ENCODE results near the gene RFX2. TPM values are rescaled to one million over a fixed set of nuclear protein-coding genes. Genes with fewer than 3 reads are reported as not detected.

The RFX2 gene
- total RNA-seq, 1 donor from 2014 or later, result 2.3 TPM

- ATAC-seq, result no peak
- DNase-seq (ENCODE audit: low spot score), result peak; percentile 42
These were observed 48.0 kb downstream of the RFX2 start for GRCh38 chr19:6062274-6062673.

- DNase-seq (ENCODE audit: low spot score) (peak; percentile 38), ATAC-seq (no peak)
These were observed 48.7 kb downstream of the RFX2 start for GRCh38 chr19:6061376-6062130.

- ATAC-seq (no peak), DNase-seq (ENCODE audit: low spot score) (peak; percentile 41)
These were observed 49.5 kb downstream of the RFX2 start for GRCh38 chr19:6060600-6061375.

- DNase-seq (ENCODE audit: low spot score) (peak; percentile 32), ATAC-seq (no peak)
These were observed 50.2 kb downstream of the RFX2 start for GRCh38 chr19:6059988-6060599.

GRCh38 chr19:6059396-6059947 is 50.8 kb downstream of the RFX2 start:
- DNase-seq (ENCODE audit: low spot score) (peak; percentile 12), ATAC-seq (no peak)

- ATAC-seq (no peak), DNase-seq (ENCODE audit: low spot score) (peak; percentile 27)
These were observed 51.6 kb downstream of the RFX2 start for GRCh38 chr19:6058518-6059201.

- DNase-seq (ENCODE audit: low spot score), result peak; percentile 42
- no peak for ATAC-seq
These were observed 52.4 kb downstream of the RFX2 start for GRCh38 chr19:6057651-6058517.

GRCh38 chr19:6056801-6057650 is 53.3 kb downstream of the RFX2 start:
- DNase-seq (ENCODE audit: low spot score), result peak; percentile 54
- peak; percentile 84 for ATAC-seq

GRCh38 chr19:6056282-6056741 is 54.0 kb downstream of the RFX2 start:
- ATAC-seq (peak; percentile 69), DNase-seq (ENCODE audit: low spot score) (peak; percentile 51)

GRCh38 chr19:6055013-6055795 is 55.1 kb downstream of the RFX2 start:
- no peak for ATAC-seq
- peak; percentile 5 for DNase-seq (ENCODE audit: low spot score)

- peak; percentile 75 for DNase-seq (ENCODE audit: low spot score)
- ATAC-seq, result peak; percentile 98
These were observed 61.4 kb downstream of the RFX2 start for GRCh38 chr19:6048793-6049405.

- ATAC-seq (peak; percentile 25), DNase-seq (ENCODE audit: low spot score) (peak; percentile 43)
These were observed 62.0 kb downstream of the RFX2 start for GRCh38 chr19:6048348-6048747.

GRCh38 chr19:6047741-6048251 is 62.5 kb downstream of the RFX2 start:
- peak; percentile 86 for ATAC-seq

GRCh38 chr19:6047256-6047655 is 63.0 kb downstream of the RFX2 start:
- DNase-seq (ENCODE audit: low spot score) (no peak), ATAC-seq (no peak)

More at GRCh38 chr19:6047741-6048251, 62.5 kb downstream of the RFX2 start:
- peak; percentile 48 for DNase-seq (ENCODE audit: low spot score)

- DNase-seq (ENCODE audit: low spot score), result no peak
- no peak for ATAC-seq
These were observed 65.2 kb downstream of the RFX2 start for GRCh38 chr19:6045108-6045507.

- no peak for ATAC-seq
These were observed 66.1 kb downstream of the RFX2 start for GRCh38 chr19:6044056-6044805.

More at GRCh38 chr19:6044056-6044805, 66.1 kb downstream of the RFX2 start:
- DNase-seq (ENCODE audit: low spot score), result no peak
